ENCODE results near the gene FGF13. TPM values are rescaled to one million over a fixed set of nuclear protein-coding genes. Genes with fewer than 3 reads are reported as not detected.

Gene FGF13
- total and polyA plus RNA-seq, 2 donors (not counting 1 experiment from before 2014, with no cell fraction given), result not detected

DNA sequence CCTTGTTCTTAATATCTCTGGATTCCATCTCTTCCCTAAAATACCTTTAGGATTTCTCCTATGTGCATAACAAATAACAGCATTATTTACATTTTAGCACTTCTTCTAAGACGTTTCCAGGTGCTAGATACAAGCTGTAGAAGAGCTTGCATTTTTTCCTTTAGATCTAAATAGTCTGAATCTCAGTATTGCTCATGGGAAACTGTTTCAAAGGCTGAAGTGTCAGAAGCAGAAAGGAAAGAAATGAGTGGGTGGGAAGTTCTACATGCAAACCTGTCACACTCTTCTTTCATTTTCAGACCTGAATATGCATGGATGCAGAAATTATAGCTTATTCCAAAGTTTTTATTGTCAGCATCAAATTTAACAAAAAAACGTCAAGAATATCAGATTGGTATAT, 41.8 kb downstream of the FGF13 start:
- TF ChIP-seq CTCF (IDR thresholded peaks at IDR 0.05), result no peak
- no peak for TF ChIP-seq EZH2 (IDR thresholded peaks at IDR 0.05; ENCODE audit: borderline replicate concordance, insufficient read depth, low read depth, low read length, poor library complexity, severe bottlenecking)
- Histone ChIP-seq H2AFZ (ENCODE audit: insufficient read depth, low read depth, low read length, poor library complexity, severe bottlenecking) (no peak overlapping the region), H3K79me2 (ENCODE audit: control insufficient read depth, insufficient read depth, low read length) (no peaks in the 10 kb centered on the region), H3K4me2 (replicated peaks; ENCODE audit: low read depth, low read length, poor library complexity, severe bottlenecking) (no peak overlapping the region), H3K4me3 (ENCODE audit: control extremely low read depth in 1 of 5, extremely low read depth in 1 of 5, insufficient read depth in 1 of 5, low read depth in 2 of 5, low read length in 4 of 5) (no peak overlapping the region), H4K20me1 (ENCODE audit: control insufficient read depth, insufficient read depth, low read length, poor library complexity, severe bottlenecking) (no peaks in the 10 kb centered on the region), H3K27me3 (replicated peaks in 1 of 4; ENCODE audit: control extremely low read depth in 1 of 4, control insufficient read depth in 3 of 4, insufficient read depth in 4 of 4, low read length in 3 of 4) (no peaks in the 10 kb centered on the region), H3K36me3 (replicated peaks in 1 of 2; ENCODE audit: control extremely low read depth in 1 of 2, control insufficient read depth in 1 of 2, extremely low read depth in 1 of 2, insufficient read depth in 2 of 2, low read length in 1 of 2) (no peaks in the 10 kb centered on the region), H3K9me3 (ENCODE audit: control extremely low read depth in 1 of 3, control insufficient read depth in 2 of 3, insufficient read depth in 1 of 3, low read length in 2 of 3) (no peaks in the 10 kb centered on the region), H3K27ac (ENCODE audit: low read length in 2 of 2) (no peak overlapping the region), H3K4me1 (ENCODE audit: control insufficient read depth in 2 of 2, insufficient read depth in 2 of 2, low read length in 2 of 2) (no peaks in the 10 kb centered on the region), H3K9ac (ENCODE audit: low read length) (no peak overlapping the region)
- H3K4me1 Mint-ChIP-seq, result no peaks in the 10 kb centered on the region
- ChIA-PET POLR2A (no interaction called here), CTCF (no interaction called here)
- H3K4me3 Mint-ChIP-seq, result no peak overlapping the region
- H3K27me3 Mint-ChIP-seq, result no peaks in the 10 kb centered on the region
- H3K27ac Mint-ChIP-seq, result no peak overlapping the region
- DNase-seq (no peak), ATAC-seq (ENCODE audit: low read depth) (no peak)
- no CpG with 5 or more reads among the region's 2 CpGs for WGBS (ENCODE audit: insufficient coverage)
- intact Hi-C loops (cut with micrococcal nuclease), result no loop called here
- no peaks in the 10 kb centered on the region for H3K9me3 Mint-ChIP-seq (ENCODE audit: insufficient read depth)

GRCh38 chrX:138664466-138664865, 47.1 kb downstream of the FGF13 start:
- ATAC-seq (ENCODE audit: low read depth) (no peak), DNase-seq (no peak)
- Histone ChIP-seq H4K20me1 (ENCODE audit: control insufficient read depth, insufficient read depth, low read length, poor library complexity, severe bottlenecking) (no peaks in the 10 kb centered on the region), H3K27ac (ENCODE audit: low read length in 2 of 2) (no peak overlapping the region), H3K27me3 (replicated peaks in 1 of 4; ENCODE audit: control extremely low read depth in 1 of 4, control insufficient read depth in 3 of 4, insufficient read depth in 4 of 4, low read length in 3 of 4) (no peaks in the 10 kb centered on the region), H3K4me2 (replicated peaks; ENCODE audit: low read depth, low read length, poor library complexity, severe bottlenecking) (no peak overlapping the region), H2AFZ (ENCODE audit: insufficient read depth, low read depth, low read length, poor library complexity, severe bottlenecking) (no peak overlapping the region), H3K79me2 (ENCODE audit: control insufficient read depth, insufficient read depth, low read length) (no peaks in the 10 kb centered on the region), H3K9me3 (ENCODE audit: control extremely low read depth in 1 of 3, control insufficient read depth in 2 of 3, insufficient read depth in 1 of 3, low read length in 2 of 3) (no peaks in the 10 kb centered on the region), H3K4me3 (ENCODE audit: control extremely low read depth in 1 of 5, extremely low read depth in 1 of 5, insufficient read depth in 1 of 5, low read depth in 2 of 5, low read length in 4 of 5) (no peak overlapping the region), H3K36me3 (replicated peaks in 1 of 2; ENCODE audit: control extremely low read depth in 1 of 2, control insufficient read depth in 1 of 2, extremely low read depth in 1 of 2, insufficient read depth in 2 of 2, low read length in 1 of 2) (no peaks in the 10 kb centered on the region), H3K9ac (ENCODE audit: low read length) (no peak overlapping the region), H3K4me1 (ENCODE audit: control insufficient read depth in 2 of 2, insufficient read depth in 2 of 2, low read length in 2 of 2) (no peaks in the 10 kb centered on the region)
- CTCF ChIA-PET, result no interaction called here
- intact Hi-C loops (cut with micrococcal nuclease), result no loop called here
- POLR2A ChIA-PET, result no interaction called here
- Mint-ChIP-seq H3K27me3 (no peaks in the 10 kb centered on the region), H3K27ac (no peak overlapping the region), H3K9me3 (ENCODE audit: insufficient read depth) (no peaks in the 10 kb centered on the region), H3K4me1 (no peaks in the 10 kb centered on the region), H3K4me3 (no peak overlapping the region)
- WGBS (ENCODE audit: insufficient coverage), result no CpG with 5 or more reads among the region's 1 CpG
- TF ChIP-seq EZH2 (IDR thresholded peaks at IDR 0.05; ENCODE audit: borderline replicate concordance, insufficient read depth, low read depth, low read length, poor library complexity, severe bottlenecking) (no peak), CTCF (IDR thresholded peaks at IDR 0.05) (no peak)
